SK-N-SH treated with all-trans-retinoic acid at 6 μM for 48 hours (cell line): Measurements from ENCODE around the gene CARS1.

ENCODE experiments used
- ATAC-seq: fragments of 200-7000 bp; cut with Tn5 transposase; 3 replicates; pipeline ENCODE4 v1.9.1; 2020; ENCODE audit warnings: mild to moderate bottlenecking, moderate library complexity
- ARNTL ChIP-seq: fragments of 450-650 bp; formaldehyde crosslinking; IDR thresholded peaks from 2 replicates; pipeline ENCODE4 v1.5.0; 2020; ENCODE audit warnings: low read depth, mild to moderate bottlenecking, moderate library complexity, borderline replicate concordance
- CREB5 ChIP-seq: fragments of 250-450 bp; sonication (Bioruptor Pico); IDR thresholded peaks from 2 replicates; pipeline ENCODE4 v1.5.1; 2020; ENCODE audit warnings: low read depth, mild to moderate bottlenecking, moderate library complexity
- CSDC2 ChIP-seq: fragments of 250-450 bp; sonication (Bioruptor Pico); IDR thresholded peaks from 2 replicates; pipeline ENCODE4 v1.5.0; 2020; ENCODE audit warnings: mild to moderate bottlenecking, moderate library complexity
- ESRRG ChIP-seq: fragments of 250-450 bp; sonication (Bioruptor Pico); IDR thresholded peaks from 2 replicates; pipeline ENCODE4 v1.6.1; 2021; ENCODE audit warnings: mild to moderate bottlenecking
- GLIS3 ChIP-seq: fragments of 250-450 bp; sonication (Bioruptor Pico); IDR thresholded peaks from 2 replicates; pipeline ENCODE4 v1.5.0; 2020; ENCODE audit warnings: mild to moderate bottlenecking, moderate library complexity
- ISL1 ChIP-seq: fragments of 250-450 bp; sonication (Bioruptor Pico); IDR thresholded peaks from 2 replicates; pipeline ENCODE4 v2.1.2; 2022; ENCODE audit warnings: mild to moderate bottlenecking, moderate library complexity
- OSR1 ChIP-seq: fragments of 250-450 bp; sonication (Bioruptor Pico); IDR thresholded peaks from 2 replicates; pipeline ENCODE4 v1.8.0; 2022; ENCODE audit warnings: moderate library complexity, mild to moderate bottlenecking, inconsistent platforms
- PATZ1 ChIP-seq: fragments of 250-450 bp; sonication (Bioruptor Pico); IDR thresholded peaks from 2 replicates; pipeline ENCODE4 v1.8.0; 2020; ENCODE audit warnings: mild to moderate bottlenecking, moderate library complexity, borderline replicate concordance
- PPARA ChIP-seq: fragments of 250-450 bp; sonication (Bioruptor Pico); IDR thresholded peaks from 2 replicates; pipeline ENCODE4 v1.5.0; 2020; ENCODE audit warnings: mild to moderate bottlenecking, borderline replicate concordance
- RARB ChIP-seq: fragments of 250-450 bp; sonication (Bioruptor Pico); IDR thresholded peaks from 2 replicates; pipeline ENCODE4 v1.8.0; 2021; ENCODE audit warnings: mild to moderate bottlenecking, moderate library complexity
- SNAI2 ChIP-seq: fragments of 250-450 bp; sonication (Bioruptor Pico); IDR thresholded peaks from 2 replicates; pipeline ENCODE4 v1.5.0; 2020; ENCODE audit warnings: mild to moderate bottlenecking, moderate library complexity
- TCF4 ChIP-seq: fragments of 250-450 bp; sonication (Bioruptor Pico); IDR thresholded peaks from 2 replicates; pipeline ENCODE4 v1.8.0; 2021; ENCODE audit warnings: mild to moderate bottlenecking, moderate library complexity, borderline replicate concordance
- TOX ChIP-seq: fragments of 250-450 bp; sonication (Bioruptor Pico); IDR thresholded peaks from 2 replicates; pipeline ENCODE4 v1.8.0; 2021; ENCODE audit warnings: mild to moderate bottlenecking, moderate library complexity, borderline replicate concordance
- TSHZ2 ChIP-seq: fragments of 250-450 bp; sonication (Bioruptor Pico); IDR thresholded peaks from 2 replicates; pipeline ENCODE4 v1.5.0; 2020; ENCODE audit warnings: mild to moderate bottlenecking, moderate library complexity
- ZC3H10 ChIP-seq: fragments of 250-450 bp; sonication (Bioruptor Pico); IDR thresholded peaks from 2 replicates; pipeline ENCODE4 v1.5.1; 2021; ENCODE audit warnings: mild to moderate bottlenecking, moderate library complexity
- ZFP3 ChIP-seq: fragments of 250-450 bp; sonication (Bioruptor Pico); IDR thresholded peaks from 2 replicates; pipeline ENCODE4 v1.5.0; 2020; ENCODE audit warnings: mild to moderate bottlenecking, moderate library complexity
- ZFP30 ChIP-seq: fragments of 450-650 bp; formaldehyde crosslinking; IDR thresholded peaks from 2 replicates; pipeline ENCODE4 v1.5.0; 2022; ENCODE audit warnings: mild to moderate bottlenecking, moderate library complexity
- ZNF565 ChIP-seq: fragments of 450-650 bp; formaldehyde crosslinking; conservative IDR thresholded peaks from 2 replicates; pipeline ENCODE4 v1.5.0; 2020; ENCODE audit warnings: low read depth, mild to moderate bottlenecking, moderate library complexity
- ZNF70 ChIP-seq: fragments of 450-650 bp; formaldehyde crosslinking; IDR thresholded peaks from 2 replicates; pipeline ENCODE4 v1.5.0; 2020; ENCODE audit warnings: mild to moderate bottlenecking, moderate library complexity
- TF ChIP-seq, protein P1 (sequence below): fragments of 250-450 bp; sonication (Bioruptor Pico); IDR thresholded peaks from 2 replicates; pipeline ENCODE4 v1.5.1; 2021; ENCODE audit warnings: mild to moderate bottlenecking, moderate library complexity

CARS1 gene

DNA sequence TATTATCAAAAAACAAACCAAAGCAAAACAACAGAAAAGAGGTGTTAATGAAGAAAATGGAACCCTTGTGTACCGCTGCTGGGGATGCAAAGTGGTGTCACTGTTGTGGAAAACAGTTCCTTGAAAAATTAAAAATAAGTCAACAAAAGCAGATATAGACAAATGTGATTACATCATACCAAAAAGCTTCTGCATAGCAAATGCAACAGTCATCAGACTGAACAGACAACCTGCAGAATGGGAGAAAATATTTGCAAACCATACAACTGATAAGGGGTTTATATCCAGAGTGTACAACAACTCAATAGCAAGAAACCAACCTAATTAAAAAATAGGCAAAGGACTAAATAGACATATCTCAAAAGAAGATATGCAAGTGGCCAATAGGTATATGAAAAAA lies 22.9 kb upstream of the CARS1 start:
- TF ChIP-seq RARB (CRISPR knock-in tag) (no peak), PATZ1 (no peak), ESRRG (CRISPR knock-in tag) (no peak), TOX (no peak), ZFP3 (CRISPR knock-in tag) (no peak), PPARA (CRISPR knock-in tag) (no peak)
- no peak for ATAC-seq

DNA sequence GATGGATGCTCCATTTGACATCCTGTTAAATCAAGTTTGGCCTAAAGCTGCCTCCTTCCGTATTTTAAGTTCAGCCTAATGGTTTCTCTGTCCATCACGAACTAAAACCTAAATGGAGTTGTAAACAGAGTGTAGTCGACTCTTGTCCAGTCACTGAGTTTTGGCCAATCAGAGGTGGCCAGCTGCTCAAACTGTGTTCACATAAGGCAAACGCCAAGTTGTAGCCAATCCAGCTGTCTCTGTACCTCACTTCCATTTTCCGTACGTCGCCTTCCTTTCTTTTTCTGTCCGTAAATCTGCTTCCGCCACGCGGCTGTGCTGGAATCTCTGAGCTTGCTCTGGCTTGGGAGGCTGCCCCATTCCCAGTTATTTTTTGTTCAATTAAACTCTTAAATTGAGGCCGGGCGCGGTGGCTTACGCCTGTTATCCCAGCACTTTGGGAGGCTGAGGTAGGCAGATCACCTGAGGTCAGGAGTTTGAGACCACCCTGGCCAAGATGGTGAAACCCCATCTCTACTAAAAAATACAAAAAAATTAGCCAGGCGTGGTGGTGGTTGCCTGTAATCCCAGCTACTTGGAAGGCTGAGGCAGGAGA lies 20.7 kb upstream of the CARS1 start:
- ATAC-seq: no peak
- no peak for TF ChIP-seq ZC3H10 (CRISPR knock-in tag)
- TF ChIP-seq CREB5 (CRISPR knock-in tag): no peak
- no peak for TF ChIP-seq SNAI2 (CRISPR knock-in tag)
- no peak for TF ChIP-seq TCF4 (CRISPR knock-in tag)
- no peak for TF ChIP-seq ZNF70 (CRISPR knock-in tag)
- TF ChIP-seq ESRRG (CRISPR knock-in tag): no peak
- TF ChIP-seq GLIS3 (CRISPR knock-in tag): no peak
- TF ChIP-seq PATZ1: no peak
- no peak for TF ChIP-seq TOX
- TF ChIP-seq ZNF565: no peak
- TF ChIP-seq TSHZ2 (CRISPR knock-in tag): no peak
- TF ChIP-seq ISL1: no peak
- no peak for TF ChIP-seq ZFP30
- TF ChIP-seq RARB (CRISPR knock-in tag): no peak
- no peak for TF ChIP-seq ARNTL (CRISPR knock-in tag)
- TF ChIP-seq CSDC2 (CRISPR knock-in tag): no peak

DNA sequence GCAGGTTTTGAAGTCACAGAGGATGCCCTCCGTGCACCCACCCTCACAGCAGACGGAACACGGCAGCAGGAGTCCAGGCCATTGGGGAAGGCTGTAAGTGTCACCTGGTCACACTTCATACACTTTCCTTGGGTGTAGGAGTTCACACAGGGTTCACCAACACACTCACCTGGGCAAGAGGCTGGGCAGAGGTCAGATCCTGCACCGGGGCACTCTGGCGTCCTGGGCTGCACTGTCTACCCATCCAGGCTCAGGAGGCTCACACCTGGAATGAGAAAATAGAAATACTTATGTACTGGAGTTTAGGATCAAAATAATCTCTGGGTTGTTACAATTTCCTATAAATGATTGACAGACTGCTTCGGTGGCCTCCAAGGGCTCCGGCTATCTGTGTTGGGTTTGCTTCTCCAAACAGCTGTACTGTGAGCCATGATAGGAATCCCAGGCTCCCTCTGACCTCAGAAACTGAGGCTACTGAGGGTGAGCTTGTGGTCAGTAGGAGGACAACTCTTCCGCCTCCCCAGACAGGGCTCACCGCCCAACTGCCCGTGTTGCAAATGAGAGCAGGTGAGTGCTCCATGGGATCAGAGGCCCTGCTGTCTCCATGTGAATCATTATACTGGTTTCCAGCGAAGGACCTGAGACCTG lies 20.1 kb upstream of the CARS1 start:
- ATAC-seq: no peak
- TF ChIP-seq ZNF565 (no peak), RARB (CRISPR knock-in tag) (no peak), OSR1 (no peak), TOX (no peak), GLIS3 (CRISPR knock-in tag) (no peak), ZFP3 (CRISPR knock-in tag) (no peak)

DNA sequence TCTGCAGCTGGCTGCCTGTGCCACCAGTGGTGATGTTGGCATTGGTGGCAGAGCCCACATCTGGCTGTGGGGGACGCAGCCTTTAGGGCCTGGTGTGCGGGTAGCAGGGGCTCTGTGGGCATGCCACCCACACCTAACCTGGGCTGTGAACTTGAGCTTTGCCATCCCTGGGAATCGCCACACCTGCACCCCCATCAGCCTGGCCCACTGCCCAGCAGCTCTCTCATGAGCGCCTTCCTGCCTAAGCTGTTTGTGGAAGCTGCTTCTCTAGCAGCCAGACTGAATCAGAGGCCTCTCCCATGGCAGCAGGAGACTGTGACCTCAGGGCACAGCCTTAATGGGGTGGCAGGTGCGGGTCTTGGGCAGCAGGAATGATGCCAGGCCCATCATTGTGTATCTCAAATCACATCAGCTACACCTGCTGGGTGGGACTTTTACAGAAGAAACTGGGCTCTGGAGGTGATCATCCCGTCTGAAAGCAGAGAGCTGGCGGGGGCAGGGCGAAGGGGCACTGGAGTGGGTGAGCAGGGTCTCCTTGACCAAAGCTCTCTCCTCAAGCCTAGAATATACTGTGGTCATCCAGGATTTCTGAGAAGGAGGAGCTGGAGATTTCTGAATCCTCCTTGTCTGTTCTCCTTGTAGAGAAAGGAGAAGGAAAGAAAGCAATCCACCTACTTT lies 17.8 kb upstream of the CARS1 start:
- no peak for ATAC-seq
- TF ChIP-seq ZC3H10 (CRISPR knock-in tag) (no peak), CSDC2 (CRISPR knock-in tag) (no peak), TOX (no peak), TSHZ2 (CRISPR knock-in tag) (no peak), ZFP3 (CRISPR knock-in tag) (no peak), ISL1 (no peak), RARB (CRISPR knock-in tag) (no peak), PATZ1 (no peak), OSR1 (no peak)
- TF ChIP-seq, protein P1, sequence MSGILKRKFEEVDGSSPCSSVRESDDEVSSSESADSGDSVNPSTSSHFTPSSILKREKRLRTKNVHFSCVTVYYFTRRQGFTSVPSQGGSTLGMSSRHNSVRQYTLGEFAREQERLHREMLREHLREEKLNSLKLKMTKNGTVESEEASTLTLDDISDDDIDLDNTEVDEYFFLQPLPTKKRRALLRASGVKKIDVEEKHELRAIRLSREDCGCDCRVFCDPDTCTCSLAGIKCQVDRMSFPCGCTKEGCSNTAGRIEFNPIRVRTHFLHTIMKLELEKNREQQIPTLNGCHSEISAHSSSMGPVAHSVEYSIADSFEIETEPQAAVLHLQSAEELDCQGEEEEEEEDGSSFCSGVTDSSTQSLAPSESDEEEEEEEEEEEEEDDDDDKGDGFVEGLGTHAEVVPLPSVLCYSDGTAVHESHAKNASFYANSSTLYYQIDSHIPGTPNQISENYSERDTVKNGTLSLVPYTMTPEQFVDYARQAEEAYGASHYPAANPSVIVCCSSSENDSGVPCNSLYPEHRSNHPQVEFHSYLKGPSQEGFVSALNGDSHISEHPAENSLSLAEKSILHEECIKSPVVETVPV (CRISPR knock-in tag): no peak
